GM12864 (cell line): ENCODE measurements around the gene DLX2.
"Not testable (repeated sequence)": the region's sequence is repeated elsewhere in the genome, so short reads cannot be mapped to it uniquely, and the experiment has no call there.

Experiments
- DNase-seq: peaks from one replicate; pipeline ENCODE4 v3.0.0-alpha.2; 2011; ENCODE audit warnings: low read depth
- H3K4me3 ChIP-seq: 2 replicates; pipeline ENCODE4 v1.5.1; 2011; ENCODE audit warnings: mild to moderate bottlenecking, low read depth, low read length, control low read depth
- TF ChIP-seq, protein P1 (sequence below): IDR thresholded peaks from 2 replicates; pipeline ENCODE4 v1.5.1; 2011; ENCODE audit warnings: low read depth, mild to moderate bottlenecking, moderate library complexity, low read length, control low read depth, inconsistent platforms; ENCODE audit errors: missing control alignments

Gene DLX2

DNA sequence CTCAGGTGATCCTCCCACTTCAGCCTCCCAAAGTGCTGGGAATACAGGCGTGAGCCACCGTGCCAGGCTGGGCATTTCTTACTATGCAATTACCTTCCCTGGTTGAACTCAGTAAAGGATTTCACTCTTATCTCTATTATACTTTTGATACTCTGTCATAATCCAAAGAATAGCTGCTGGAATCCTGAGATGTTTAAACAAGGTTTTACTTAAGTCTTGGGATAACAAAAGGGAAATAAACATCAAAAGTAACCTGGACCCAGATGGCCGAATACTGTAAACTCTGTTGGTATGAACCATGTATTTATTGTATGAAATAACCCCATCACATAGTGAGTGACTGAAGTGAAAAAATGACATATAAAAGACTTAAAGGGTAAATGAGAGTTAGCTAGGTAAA, 11.9 kb upstream of the DLX2 start:
- DNase-seq, result no peak
- TF ChIP-seq, protein P1, sequence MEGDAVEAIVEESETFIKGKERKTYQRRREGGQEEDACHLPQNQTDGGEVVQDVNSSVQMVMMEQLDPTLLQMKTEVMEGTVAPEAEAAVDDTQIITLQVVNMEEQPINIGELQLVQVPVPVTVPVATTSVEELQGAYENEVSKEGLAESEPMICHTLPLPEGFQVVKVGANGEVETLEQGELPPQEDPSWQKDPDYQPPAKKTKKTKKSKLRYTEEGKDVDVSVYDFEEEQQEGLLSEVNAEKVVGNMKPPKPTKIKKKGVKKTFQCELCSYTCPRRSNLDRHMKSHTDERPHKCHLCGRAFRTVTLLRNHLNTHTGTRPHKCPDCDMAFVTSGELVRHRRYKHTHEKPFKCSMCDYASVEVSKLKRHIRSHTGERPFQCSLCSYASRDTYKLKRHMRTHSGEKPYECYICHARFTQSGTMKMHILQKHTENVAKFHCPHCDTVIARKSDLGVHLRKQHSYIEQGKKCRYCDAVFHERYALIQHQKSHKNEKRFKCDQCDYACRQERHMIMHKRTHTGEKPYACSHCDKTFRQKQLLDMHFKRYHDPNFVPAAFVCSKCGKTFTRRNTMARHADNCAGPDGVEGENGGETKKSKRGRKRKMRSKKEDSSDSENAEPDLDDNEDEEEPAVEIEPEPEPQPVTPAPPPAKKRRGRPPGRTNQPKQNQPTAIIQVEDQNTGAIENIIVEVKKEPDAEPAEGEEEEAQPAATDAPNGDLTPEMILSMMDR, result no peak

DNA sequence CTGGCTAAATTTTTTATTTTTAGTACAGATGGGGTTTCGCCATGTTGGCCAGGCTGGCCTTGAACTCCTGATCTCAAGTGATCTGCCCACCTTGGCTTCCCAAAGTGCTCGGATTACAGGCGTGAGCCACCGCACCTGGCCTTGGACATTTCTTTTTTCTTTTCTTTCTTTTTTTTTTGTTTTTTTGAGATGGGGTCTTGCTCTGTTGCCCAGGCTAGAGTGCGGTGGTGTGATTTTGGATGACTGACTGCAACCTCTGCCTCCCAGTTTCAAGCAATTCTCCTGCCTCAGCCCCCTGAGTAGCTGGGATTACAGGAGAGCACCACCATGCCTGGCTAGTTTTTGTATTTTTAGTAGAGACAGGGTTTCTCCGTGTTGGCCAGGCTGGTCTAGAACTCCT, 11.5 kb upstream of the DLX2 start:
- not testable (repeated sequence) for H3K4me3 ChIP-seq, DNase-seq

More for the DNA sequence above, 11.9 kb upstream of the DLX2 start:
- no peak overlapping the region for H3K4me3 ChIP-seq

DNA sequence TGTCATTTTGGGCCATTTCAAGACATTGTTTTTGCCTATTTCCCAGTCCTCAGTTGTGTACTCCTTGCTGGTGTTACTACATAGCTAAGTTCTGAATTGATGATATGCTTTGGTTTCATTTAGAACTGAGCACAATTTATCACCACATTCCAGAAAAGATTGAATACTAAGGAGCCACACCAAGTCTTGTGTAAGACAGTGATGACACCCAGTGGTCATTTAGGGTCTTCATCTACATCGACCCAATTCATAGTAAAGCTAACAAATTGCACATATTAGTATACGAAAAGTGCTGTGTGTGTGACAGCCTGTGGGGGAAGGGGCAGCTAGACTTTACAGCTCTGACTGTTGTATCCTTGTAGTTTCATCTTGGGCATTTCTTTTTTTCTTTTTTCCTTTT, 10.9 kb upstream of the DLX2 start:
- no peak overlapping the region for H3K4me3 ChIP-seq
- no peak for DNase-seq
- TF ChIP-seq, protein P1, result peak; percentile 31

DNA sequence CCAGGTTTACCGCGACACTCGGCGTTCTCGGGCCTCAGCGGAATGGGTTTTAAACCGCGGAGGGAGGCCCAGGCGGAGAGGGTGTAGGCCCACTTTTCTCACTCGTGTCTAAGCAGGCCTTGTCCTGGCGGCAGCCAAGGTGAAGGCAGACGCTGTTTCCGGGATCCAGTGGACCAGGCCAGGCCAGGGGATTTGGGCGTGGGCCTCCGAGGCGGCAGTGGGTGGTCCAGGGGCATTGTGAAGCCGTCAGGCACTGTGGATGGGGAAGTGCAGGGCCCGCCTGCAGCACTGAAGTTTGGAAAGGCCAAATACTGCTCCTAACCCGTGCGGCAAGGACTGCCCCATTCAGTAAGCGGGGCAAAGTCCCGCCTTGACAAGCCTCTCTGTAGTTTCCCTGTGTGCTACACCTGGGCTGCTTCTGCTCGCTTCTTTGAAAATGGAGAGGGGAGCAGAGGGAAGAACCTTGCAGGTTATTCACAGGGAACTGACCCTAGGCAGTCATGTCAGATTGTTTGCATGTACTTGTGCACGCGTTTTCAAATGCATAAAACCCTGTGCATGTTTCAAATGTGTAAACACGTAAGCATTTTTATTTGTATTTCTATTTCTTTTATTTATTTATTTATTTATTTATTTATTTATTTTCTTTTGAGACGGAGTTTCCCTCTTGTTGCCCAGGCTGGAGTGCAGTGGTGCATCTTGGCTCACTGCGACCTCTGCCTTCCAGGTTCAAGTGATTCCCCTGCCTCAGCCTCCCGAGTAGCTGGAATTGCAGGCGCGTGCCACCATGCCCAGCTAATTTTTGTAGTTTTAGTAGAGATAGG, 7.5 kb upstream of the DLX2 start:
- no peak overlapping the region for H3K4me3 ChIP-seq
- DNase-seq, result no peak
- TF ChIP-seq, protein P1, result no peak

DNA sequence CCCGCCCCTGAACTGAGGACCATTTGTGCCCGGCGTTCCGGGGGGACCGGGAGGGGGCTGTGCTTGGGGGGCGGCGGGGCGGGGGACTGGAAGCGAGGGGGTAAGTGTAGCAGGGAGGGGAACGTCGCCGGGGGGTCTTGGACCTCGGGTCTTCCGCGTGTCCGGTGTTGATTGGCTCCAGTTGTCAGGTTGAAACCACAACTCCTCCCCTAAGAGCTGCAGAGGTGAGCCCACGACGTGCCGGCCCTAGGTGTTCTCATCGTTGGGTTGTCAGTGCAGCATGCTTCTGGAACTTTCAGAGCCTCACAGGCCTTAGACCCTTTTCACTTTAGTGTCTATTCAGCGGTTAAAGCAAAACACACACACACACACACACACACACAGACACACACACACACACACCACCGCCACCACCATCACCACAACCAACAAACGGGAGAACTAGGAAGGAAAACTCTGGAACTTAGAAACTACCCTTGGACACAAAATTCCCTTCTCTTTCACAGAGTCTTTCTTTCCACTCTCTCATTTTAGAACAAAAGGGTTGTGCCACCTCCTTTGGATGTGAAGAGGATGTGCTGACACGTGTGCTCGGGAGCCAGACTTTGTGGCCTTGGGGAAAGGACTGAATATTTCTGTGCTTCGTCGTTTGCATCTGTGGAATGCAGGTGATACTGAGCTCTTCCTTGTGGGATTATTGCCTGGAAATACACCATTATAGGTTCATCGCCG, 6.7 kb upstream of the DLX2 start:
- no peak overlapping the region for H3K4me3 ChIP-seq
- DNase-seq, result no peak
- TF ChIP-seq, protein P1, result no peak

DNA sequence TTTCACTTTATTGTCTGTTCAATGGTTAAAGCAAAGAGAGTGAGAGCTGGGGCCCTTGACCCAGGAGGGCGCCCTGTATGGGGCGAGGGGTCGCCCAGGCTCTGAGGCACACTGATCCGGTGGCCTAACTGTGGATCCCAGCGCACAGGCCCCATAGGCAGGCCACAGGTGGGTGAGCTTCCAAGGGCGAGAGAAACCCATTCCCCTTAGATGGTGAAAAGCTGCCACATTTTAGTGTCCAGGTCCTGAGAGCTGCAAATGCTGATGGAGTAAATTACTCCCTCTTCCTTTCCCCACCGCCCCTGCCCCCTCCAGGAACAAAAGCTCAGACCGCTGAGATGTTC, 5.9 kb upstream of the DLX2 start:
- TF ChIP-seq, protein P1, result no peak
- H3K4me3 ChIP-seq, result no peak overlapping the region
- no peak for DNase-seq

DNA sequence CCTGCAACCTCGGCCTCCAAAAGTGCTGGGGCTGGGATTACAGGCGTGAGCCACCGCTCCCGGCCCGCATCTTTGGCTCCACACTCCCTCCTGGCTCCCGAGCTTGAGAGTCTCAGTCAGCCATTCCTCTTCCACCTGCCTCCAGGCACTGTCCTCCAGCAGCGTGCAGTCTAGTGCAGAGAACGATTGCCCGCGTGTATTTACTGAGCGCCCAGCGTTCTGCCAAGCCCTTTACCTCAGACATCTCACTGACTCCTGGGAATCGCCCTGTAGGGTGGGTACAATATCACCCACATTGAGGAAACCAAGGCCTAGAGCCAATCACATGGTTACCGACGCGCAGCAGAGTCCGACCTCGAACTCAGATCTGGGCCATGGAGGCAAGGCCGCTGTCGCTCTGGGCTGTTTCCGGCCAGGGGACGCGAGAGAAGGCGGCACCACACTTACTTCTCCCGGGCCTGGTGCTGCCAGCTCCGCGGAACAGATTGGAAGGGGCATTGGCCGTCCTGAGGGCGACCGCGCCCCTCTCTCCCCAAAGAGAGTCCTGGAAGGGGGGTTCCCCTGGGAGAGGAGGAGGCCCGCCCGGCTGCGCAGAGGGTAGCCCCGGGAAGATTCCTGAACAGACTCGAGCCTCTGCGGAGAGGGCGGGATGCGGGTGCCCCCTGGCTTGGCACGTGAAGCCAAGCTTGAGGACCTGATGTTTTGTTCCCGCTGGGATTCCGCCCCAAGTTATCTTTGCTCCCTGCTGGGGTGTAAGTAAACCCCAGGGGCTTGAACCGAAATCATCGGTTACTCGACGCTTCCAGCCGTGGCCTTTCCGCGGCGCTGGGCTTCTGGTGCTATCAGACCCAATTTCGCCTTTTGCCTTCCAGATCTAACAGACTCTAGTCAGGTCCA, 5.2 kb upstream of the DLX2 start:
- no peak overlapping the region for H3K4me3 ChIP-seq
- no peak for DNase-seq
- TF ChIP-seq, protein P1, result no peak
